Measurements from ENCODE around the gene GNAO1.

- no peak for TF ChIP-seq CTCF (IDR thresholded peaks at IDR 0.05; ENCODE audit: low read length)
- TF ChIP-seq EZH2phosphoT487 (IDR thresholded peaks at IDR 0.05; ENCODE audit: low read length) = no peak
Measured at GRCh38 chr16:56196381-56196780, 5.1 kb downstream of the GNAO1 start.

Measured in MM.1S (cell line).